HG03575 (cell line): ENCODE measurements around the gene ST6GAL1.

Source experiments
- ATAC-seq: cut with Tn5 transposase; IDR thresholded peaks from one replicate; pipeline ENCODE4 v1.9.1; 2021; ENCODE audit not compliant: unreplicated experiment, insufficient number of reproducible peaks, low FRiP score; ENCODE audit errors: extremely low read depth

Gene ST6GAL1

DNA sequence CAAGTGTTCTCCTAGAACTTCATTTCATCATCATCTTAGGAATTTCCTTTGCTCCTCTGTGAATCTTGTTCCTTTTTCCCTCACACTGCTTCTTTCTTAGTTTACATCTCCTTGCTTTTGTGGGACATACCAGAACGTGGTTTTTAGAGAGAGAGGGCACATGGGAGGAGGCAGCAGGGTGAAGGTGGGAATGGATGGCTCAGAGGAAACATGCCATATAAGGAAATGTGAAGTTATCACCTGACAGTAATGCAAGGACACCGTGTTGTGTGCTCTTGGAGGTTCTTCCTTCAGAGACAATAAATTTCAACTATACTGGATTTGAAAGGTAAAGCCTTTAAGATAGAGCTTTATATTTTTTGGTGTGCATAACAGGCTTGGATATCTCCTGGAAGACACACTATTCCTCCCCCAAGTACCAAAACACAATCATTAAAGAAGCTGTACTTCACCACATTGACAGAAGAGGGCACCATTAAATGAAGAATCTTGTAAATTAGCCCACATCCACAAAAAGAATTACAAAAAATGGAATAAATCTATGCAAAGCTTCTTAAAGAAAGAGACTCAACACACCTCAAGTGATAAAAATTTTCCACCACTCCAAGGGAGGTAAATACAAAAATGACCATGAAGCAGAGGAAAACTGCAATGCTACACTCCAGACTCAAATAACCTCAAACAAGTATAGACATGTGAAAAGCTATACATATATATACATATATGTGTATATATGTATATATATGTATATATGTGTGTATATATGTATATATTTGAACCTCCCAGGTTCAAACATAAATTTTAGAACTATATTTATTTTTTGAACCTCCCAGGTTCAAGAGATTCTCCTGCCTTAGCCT lies 182.8 kb downstream of the ST6GAL1 start:
- no peak for ATAC-seq

DNA sequence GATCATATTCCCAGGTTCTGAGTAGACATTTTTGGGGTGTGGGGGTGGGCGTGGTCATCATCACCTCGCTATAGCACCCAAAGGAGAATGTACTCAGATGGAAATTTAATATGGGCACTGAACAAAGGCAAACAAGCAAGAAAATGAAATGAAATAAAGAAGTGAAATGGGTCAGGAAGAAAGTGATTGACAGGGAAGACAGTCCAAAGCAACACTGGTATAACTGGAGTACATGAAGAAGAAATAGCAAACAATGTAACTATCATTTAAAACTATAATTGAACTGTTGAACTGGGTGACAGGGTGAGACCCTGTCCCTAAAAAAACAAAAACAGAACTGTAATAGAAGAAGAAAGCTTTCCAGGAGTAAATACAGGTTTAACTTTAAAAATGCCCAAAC lies 184.2 kb downstream of the ST6GAL1 start:
- ATAC-seq: no peak

DNA sequence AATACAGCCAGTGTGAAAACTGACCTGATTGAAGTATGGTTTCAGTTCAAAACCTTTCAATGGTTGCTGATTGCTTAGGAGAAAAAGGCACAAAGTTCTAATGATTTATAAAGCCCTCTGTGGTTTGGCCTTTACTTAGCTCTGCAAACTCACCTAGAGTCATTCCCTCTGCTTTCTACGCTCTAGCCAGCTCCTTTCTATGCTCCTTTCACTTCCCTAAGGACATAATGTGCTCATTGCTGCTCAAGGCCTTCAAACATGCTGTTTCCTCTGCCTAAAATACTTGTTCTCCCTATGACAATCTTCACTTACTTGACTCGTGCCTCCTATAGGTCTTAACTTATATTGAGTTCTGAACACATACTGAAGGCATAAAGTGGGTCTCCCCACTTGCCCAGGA lies 190.0 kb downstream of the ST6GAL1 start:
- no peak for ATAC-seq

DNA sequence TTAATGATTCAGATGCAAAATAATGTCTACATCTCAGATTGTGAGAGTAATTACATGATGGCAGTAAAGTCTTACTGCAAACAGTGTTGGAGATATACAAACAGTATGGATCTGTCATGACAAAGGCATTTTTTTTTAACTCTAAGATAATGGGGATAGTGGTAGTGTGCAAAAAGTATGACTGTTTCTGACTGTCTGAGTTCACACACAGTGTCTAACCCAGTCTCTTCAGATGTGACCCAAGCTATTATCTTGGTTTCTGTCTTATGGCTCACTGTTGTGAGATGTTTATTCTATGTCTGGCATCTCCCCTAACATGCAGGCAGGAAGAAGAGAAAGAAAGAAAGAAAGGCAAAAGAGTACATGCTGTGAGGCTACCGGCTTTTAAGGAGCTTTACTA lies 191.9 kb downstream of the ST6GAL1 start:
- no peak for ATAC-seq

DNA sequence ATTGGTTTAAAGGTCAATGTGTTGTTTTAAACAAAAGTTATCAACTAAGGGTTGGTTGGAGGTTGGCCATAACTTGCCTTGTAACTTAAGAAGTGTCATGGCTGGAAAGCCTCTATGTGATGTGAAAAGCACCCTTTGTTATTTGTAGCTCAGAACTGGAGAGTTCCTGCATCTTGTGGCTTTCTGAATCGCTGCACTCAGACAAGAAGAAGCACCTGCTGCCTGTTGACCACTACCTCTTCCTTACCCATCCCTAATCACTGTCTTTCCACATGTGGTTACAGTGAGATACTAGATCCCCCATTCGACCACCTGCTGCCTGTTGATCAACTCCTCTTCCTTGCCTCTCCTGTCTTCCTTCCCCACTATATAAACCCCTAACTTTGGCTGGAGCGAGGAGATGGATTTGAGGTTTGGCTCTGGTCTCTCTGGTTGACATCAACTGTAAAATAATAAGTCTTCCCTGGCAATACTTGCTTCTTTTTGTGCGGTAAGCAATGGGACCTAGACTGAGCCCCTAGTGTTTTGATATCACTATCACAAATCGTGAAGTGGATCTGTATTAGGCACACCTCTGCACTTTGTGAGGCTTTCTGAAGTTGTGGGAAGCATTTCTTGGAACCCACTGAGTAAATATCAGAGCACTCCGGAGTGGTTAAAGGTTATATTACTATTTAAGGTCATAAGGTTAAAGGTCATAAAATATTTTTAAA lies 195.1 kb downstream of the ST6GAL1 start:
- peak; percentile 74 for ATAC-seq
